Ascending aorta (tissue), 2 donors: ENCODE results near the gene ARID4B. TPM values are rescaled to one million over a fixed set of nuclear protein-coding genes. Genes with fewer than 3 reads are reported as not detected.
"Not testable (repeated sequence)": the region's sequence is repeated elsewhere in the genome, so short reads cannot be mapped to it uniquely, and the experiment has no call there.

Experiments
- DNase-seq, 2 donors: peaks; one replicate each; pipeline ENCODE4 v3.0.0-alpha.2; 2019; ENCODE audit warnings: low spot score in 2 of 2
- H3K27ac ChIP-seq, 2 donors: fragments of 200-600 bp; sonication (generic); one replicate each; pipeline ENCODE4 v1.5.1; 2016 to 2017; ENCODE audit warnings: mild to moderate bottlenecking in 1 of 2
- H3K27me3 ChIP-seq: fragments of 200-600 bp; sonication (generic); one replicate; pipeline ENCODE4 v1.5.1; 2017
- H3K36me3 ChIP-seq, 2 donors: fragments of 200-600 bp; sonication (generic); one replicate each; pipeline ENCODE4 v1.5.1; 2016
- H3K4me1 ChIP-seq, 2 donors: fragments of 200-600 bp; sonication (generic); one replicate each; pipeline ENCODE4 v1.5.1; 2016 to 2017; ENCODE audit warnings: mild to moderate bottlenecking in 1 of 2
- H3K4me3 ChIP-seq, 2 donors: fragments of 200-600 bp; sonication (generic); one replicate each; pipeline ENCODE4 v1.5.1; 2016 to 2017; ENCODE audit warnings: mild to moderate bottlenecking in 1 of 2
- H3K9me3 ChIP-seq, 2 donors: fragments of 200-600 bp; sonication (generic); one replicate each; pipeline ENCODE4 v1.5.1; 2016
- intact Hi-C: fragments of 100-400 bp; cut with DNase I; formaldehyde crosslinking; loops from one replicate; pipeline ENCODE4 v1.15.1; 2023
- total RNA-seq: library from RNA; depleted of rRNA; stranded (reverse); fragments of >200 nt; gene quantifications from one replicate; pipeline ENCODE4 v1.1.0, GENCODE V29; 2016
- TF ChIP-seq, protein P1 (sequence below), 3 experiments: fragments of 200-600 bp in 2 of 3; fragments of 450-650 bp in 1 of 3; sonication (generic) in 2 of 3; IDR thresholded peaks; one replicate each; pipeline ENCODE4 v1.5.1; 2016 to 2019; ENCODE audit warnings: antibody characterized with exemption in 3 of 3, mild to moderate bottlenecking in 1 of 3, moderate library complexity in 1 of 3

Gene ARID4B
- total RNA-seq, 1 donor from 2014 or later = 22.5 TPM

DNA sequence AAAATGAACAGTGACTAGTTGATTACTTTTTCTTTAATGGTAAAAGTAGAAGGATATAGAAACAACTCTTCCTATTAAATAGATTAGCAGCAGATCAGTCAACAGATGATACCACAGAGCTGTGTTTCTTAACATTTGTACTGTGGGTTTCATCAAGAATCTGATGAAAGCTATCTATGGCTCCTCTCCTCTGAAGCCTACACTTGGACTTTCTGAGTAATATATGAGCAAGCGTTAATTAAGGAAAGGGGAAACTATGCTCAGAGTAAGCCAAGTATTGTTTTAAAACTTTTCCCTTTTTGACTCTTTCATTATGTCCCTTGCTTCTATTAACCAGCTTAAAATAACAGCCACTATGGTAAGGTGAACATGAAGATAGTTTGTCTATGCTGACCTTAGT is 10.8 kb downstream of the ARID4B start:
- H3K27me3 ChIP-seq = no peaks in the 10 kb centered on the region
- H3K36me3 ChIP-seq = peaks cover 0 to 13% of the 10 kb centered on the region in 2 donors
- no peaks in the 10 kb centered on the region for H3K9me3 ChIP-seq
- TF ChIP-seq, protein P1, sequence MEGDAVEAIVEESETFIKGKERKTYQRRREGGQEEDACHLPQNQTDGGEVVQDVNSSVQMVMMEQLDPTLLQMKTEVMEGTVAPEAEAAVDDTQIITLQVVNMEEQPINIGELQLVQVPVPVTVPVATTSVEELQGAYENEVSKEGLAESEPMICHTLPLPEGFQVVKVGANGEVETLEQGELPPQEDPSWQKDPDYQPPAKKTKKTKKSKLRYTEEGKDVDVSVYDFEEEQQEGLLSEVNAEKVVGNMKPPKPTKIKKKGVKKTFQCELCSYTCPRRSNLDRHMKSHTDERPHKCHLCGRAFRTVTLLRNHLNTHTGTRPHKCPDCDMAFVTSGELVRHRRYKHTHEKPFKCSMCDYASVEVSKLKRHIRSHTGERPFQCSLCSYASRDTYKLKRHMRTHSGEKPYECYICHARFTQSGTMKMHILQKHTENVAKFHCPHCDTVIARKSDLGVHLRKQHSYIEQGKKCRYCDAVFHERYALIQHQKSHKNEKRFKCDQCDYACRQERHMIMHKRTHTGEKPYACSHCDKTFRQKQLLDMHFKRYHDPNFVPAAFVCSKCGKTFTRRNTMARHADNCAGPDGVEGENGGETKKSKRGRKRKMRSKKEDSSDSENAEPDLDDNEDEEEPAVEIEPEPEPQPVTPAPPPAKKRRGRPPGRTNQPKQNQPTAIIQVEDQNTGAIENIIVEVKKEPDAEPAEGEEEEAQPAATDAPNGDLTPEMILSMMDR (IDR thresholded peaks at IDR 0.05) = no peak
- H3K4me3 ChIP-seq = no peak overlapping the region
- no peak for DNase-seq
- H3K27ac ChIP-seq = no peak overlapping the region
- peaks cover 0 to 10% of the 10 kb centered on the region in 2 donors for H3K4me1 ChIP-seq
- intact Hi-C loops = no loop called here

DNA sequence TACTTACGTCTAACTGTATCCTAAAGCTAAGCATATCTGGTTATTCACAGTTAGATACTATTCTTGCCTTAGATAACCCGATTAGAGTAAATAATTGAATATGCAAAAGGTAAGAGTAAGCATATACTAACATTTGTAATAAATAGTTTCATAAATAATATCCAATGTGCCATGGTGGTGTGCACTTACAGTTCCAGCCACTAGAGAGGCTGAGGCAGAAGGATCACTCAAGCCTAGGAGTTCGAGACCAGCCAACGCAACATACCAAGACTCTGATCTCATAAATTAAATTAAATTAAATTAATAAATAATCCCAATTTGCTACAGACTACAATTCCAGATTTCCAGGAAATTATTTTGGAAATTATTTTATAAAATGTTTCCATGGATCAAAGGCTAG is 12.2 kb downstream of the ARID4B start:
- no peak for DNase-seq
- peaks cover 0 to 14% of the 10 kb centered on the region in 2 donors for H3K4me1 ChIP-seq
- no peak overlapping the region for H3K4me3 ChIP-seq
- no peaks in the 10 kb centered on the region for H3K27me3 ChIP-seq
- peaks cover 0 to 13% of the 10 kb centered on the region in 2 donors for H3K36me3 ChIP-seq
- H3K9me3 ChIP-seq = no peaks in the 10 kb centered on the region
- no peak overlapping the region for H3K27ac ChIP-seq
- TF ChIP-seq, protein P1 (IDR thresholded peaks at IDR 0.05) = no peak
- intact Hi-C loops = no loop called here

DNA sequence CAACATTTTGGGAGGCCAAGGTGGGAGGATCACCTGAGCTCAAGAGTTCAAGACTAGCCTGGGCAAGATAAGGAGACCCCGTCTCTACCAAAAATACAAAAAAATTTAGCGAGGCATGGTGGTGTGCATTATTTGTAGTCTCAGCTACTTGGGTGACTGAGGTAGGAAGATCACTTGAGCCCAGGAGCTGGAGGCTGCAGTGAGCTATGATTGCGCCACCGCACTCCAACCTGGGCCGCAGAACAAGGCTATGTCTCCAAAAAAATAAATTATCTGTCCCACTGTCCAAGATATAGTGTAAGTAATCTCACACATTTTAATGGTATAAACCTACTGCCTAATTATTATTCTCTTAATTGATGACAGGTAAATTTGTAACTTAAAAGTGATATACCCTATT is 12.8 kb downstream of the ARID4B start:
- intact Hi-C loops = no loop called here
- no peak for DNase-seq
- peaks cover 0 to 13% of the 10 kb centered on the region in 2 donors for H3K36me3 ChIP-seq
- TF ChIP-seq, protein P1 (IDR thresholded peaks at IDR 0.05) = no peak
- no peaks in the 10 kb centered on the region for H3K27me3 ChIP-seq
- H3K27ac ChIP-seq = no peak overlapping the region
- H3K9me3 ChIP-seq = no peaks in the 10 kb centered on the region
- no peak overlapping the region for H3K4me3 ChIP-seq
- H3K4me1 ChIP-seq = peaks cover 0 to 14% of the 10 kb centered on the region in 2 donors

DNA sequence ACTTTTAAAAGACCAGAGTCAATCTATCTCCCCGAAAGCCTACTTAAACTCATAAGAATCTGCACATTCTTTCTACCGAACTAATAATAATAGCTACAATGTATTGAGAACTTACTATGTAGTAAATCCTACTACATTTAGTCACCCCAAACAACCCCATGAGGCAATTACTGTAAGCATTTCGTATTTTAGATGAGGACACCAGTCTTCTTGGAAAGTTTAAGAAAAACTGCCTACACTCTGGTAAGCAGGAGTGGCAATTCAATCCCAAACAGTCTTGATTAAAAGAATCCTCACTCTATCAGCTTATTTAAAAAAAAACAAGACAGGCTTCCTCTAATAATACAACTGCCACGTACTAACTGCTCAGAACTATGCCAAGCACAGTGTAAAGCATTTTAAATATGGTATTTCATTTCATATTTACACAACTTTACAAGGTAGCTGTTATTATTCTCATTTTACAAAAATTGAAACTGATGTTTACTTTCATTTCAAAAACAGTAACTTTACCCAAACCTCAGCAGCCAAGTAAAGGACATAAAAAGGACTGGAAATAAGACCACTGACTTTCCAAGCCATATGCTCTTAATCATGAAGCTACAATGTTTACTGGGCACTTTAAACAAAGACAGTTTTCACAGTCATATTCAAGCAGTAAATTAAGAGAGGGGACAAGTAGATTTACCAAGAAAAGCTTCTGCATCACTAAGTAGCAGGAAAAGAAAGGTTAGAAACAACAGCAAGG is 13.9 kb downstream of the ARID4B start:
- no peaks in the 10 kb centered on the region for H3K9me3 ChIP-seq
- peaks cover 0 to 10% of the 10 kb centered on the region in 2 donors for H3K36me3 ChIP-seq
- H3K27me3 ChIP-seq = no peaks in the 10 kb centered on the region
- peaks cover 0 to 14% of the 10 kb centered on the region in 2 donors for H3K4me1 ChIP-seq
- no peak overlapping the region for H3K4me3 ChIP-seq
- H3K27ac ChIP-seq = no peak overlapping the region
- intact Hi-C loops = no loop called here
- no peak for DNase-seq
- TF ChIP-seq, protein P1 (IDR thresholded peaks at IDR 0.05) = no peak

DNA sequence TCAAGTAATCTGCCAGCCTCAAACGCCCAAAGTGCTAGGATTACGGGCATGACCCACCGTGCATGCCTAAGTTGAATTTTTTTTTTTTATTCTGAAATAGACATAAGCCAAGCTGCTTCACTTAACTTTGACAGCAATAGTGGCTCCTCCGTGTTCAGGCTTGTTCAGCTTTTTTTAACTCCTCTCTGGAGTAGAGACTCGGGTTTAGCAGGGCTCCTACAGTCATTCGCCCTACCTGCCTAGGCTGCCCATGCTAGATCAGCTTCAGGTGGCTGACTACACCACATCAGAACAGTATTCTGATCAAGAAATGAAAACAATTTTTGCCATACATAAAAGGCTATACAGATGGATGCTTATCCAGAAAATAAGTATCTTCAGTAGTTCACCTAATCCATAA is 14.7 kb downstream of the ARID4B start:
- Histone ChIP-seq H3K27ac (no peak overlapping the region), H3K4me3 (no peak overlapping the region), H3K9me3 (no peaks in the 10 kb centered on the region), H3K36me3 (peaks cover 0 to 1% of the 10 kb centered on the region in 2 donors), H3K27me3 (no peaks in the 10 kb centered on the region), H3K4me1 (peaks cover 0 to 14% of the 10 kb centered on the region in 2 donors)
- no peak for DNase-seq
- TF ChIP-seq, protein P1 (IDR thresholded peaks at IDR 0.05) = no peak
- intact Hi-C loops = no loop called here

DNA sequence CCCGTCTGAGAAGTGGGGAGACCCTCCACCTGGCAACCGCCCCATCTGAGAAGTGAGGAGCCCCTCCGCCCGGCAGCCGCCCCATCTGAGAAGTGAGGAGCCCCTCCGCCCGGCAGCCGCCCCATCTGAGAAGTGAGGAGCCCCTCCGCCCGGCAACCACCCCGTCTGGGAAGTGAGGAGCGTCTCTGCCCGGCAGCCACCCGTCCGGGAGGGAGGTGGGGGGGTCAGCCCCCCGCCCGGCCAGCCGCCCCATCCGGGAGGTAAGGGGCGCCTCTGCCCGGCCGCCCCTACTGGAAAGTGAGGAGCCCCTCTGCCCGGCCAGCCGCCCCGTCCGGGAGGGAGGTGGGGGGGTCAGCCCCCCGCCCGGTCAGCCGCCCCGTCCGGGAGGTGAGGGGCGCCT is 18.8 kb downstream of the ARID4B start:
- H3K36me3 ChIP-seq, H3K27ac ChIP-seq, DNase-seq, intact Hi-C loops, H3K9me3 ChIP-seq, H3K4me3 ChIP-seq, H3K27me3 ChIP-seq: not testable (repeated sequence)
- peaks cover 4 to 18% of the 10 kb centered on the region in 2 donors for H3K4me1 ChIP-seq
